Smooth muscle cell (in vitro differentiated cells): ENCODE measurements around the gene EDC4. TPM values are rescaled to one million over a fixed set of nuclear protein-coding genes. Genes with fewer than 3 reads are reported as not detected.
"Not testable (repeated sequence)": the region's sequence is repeated elsewhere in the genome, so short reads cannot be mapped to it uniquely, and the experiment has no call there.

Source experiments
- DNase-seq: peaks from one replicate; lab custom pipeline; 2025; ENCODE audit not compliant: unreplicated experiment; lab: John Stamatoyannopoulos, UW
- H2AFZ ChIP-seq: fragments of 200-600 bp; sonication (generic); 2 replicates; pipeline ENCODE4 v1.6.0; 2016; ENCODE audit warnings: antibody characterized with exemption, low read depth, mild to moderate bottlenecking
- H3F3A ChIP-seq: fragments of 200-600 bp; sonication (generic); 2 replicates; pipeline ENCODE4 v1.6.0; 2017; ENCODE audit warnings: antibody characterized with exemption, low read depth
- H3K27ac ChIP-seq: fragments of 200-600 bp; sonication (generic); 2 replicates; pipeline ENCODE4 v1.5.1; 2016; ENCODE audit warnings: low read depth, mild to moderate bottlenecking
- H3K27me3 ChIP-seq: fragments of 200-600 bp; sonication (generic); 2 replicates; pipeline ENCODE4 v1.6.1; 2016; ENCODE audit warnings: low read depth, mild to moderate bottlenecking
- H3K36me3 ChIP-seq: fragments of 200-600 bp; sonication (generic); 2 replicates; pipeline ENCODE4 v1.5.1; 2016; ENCODE audit warnings: low read depth
- H3K4me1 ChIP-seq: fragments of 200-600 bp; sonication (generic); 2 replicates; pipeline ENCODE4 v1.5.1; 2016; ENCODE audit warnings: low read depth
- H3K4me2 ChIP-seq: fragments of 200-600 bp; sonication (generic); 2 replicates; pipeline ENCODE4 v1.6.0; 2016; ENCODE audit warnings: mild to moderate bottlenecking
- H3K4me3 ChIP-seq: fragments of 200-600 bp; sonication (generic); 2 replicates; pipeline ENCODE4 v1.5.1; 2016; ENCODE audit warnings: mild to moderate bottlenecking
- H3K79me2 ChIP-seq: fragments of 200-600 bp; sonication (generic); 2 replicates; pipeline ENCODE4 v1.6.0; 2016; ENCODE audit warnings: low read depth, mild to moderate bottlenecking
- H3K9ac ChIP-seq: fragments of 200-600 bp; sonication (generic); 2 replicates; pipeline ENCODE4 v1.6.0; 2016; ENCODE audit warnings: low read depth
- H3K9me3 ChIP-seq: fragments of 200-600 bp; sonication (generic); replicated peaks from 2 replicates; pipeline ENCODE4 v1.5.1; 2016; ENCODE audit warnings: low read depth
- H4K20me1 ChIP-seq: fragments of 200-600 bp; sonication (generic); 2 replicates; pipeline ENCODE4 v1.6.0; 2016; ENCODE audit warnings: low read depth
- CTCF ChIP-seq: fragments of 200-600 bp; sonication (generic); IDR thresholded peaks from 2 replicates; pipeline ENCODE4 v1.5.1; 2017; ENCODE audit warnings: borderline replicate concordance, mild to moderate bottlenecking, antibody characterized with exemption; ENCODE audit not compliant: insufficient read depth, poor library complexity, severe bottlenecking
- WGBS: methylation state at CpG from one replicate; pipeline ENCODE4 v1.1.7; 2016; ENCODE audit warnings: low lambda C conversion rate; 5-methylcytosine and 5-hydroxymethylcytosine counted together
- polyA plus RNA-seq: library from polyadenylated mRNA; unstranded; fragments of >200 nt; fragmentation: Nextera tagmentation; extraction: Ambion mirVana; gene quantifications from 2 replicates; pipeline ENCODE4 v1.2.1, GENCODE V29; 2016
- total RNA-seq: library from RNA; depleted of rRNA; stranded (reverse); fragments of >200 nt; gene quantifications from 2 replicates; pipeline ENCODE4 v1.2.3, GENCODE V29; 2014

Gene EDC4
- total and polyA plus RNA-seq, 2 experiments from 2014 or later: 46.3 to 64.5 TPM

- WGBS: 73% methylated on average over 7 of the region's 7 CpGs
Measured at GRCh38 chr16:67914758-67915495, 42.1 kb downstream of the EDC4 start.

GRCh38 chr16:67915496-67915769 lies 42.6 kb downstream of the EDC4 start:
- peaks cover 89% of the 10 kb centered on the region for H4K20me1 ChIP-seq
- H3K4me3 ChIP-seq, H2AFZ ChIP-seq, H3K27ac ChIP-seq, H3K4me2 ChIP-seq, DNase-seq, H3K9ac ChIP-seq, H3K27me3 ChIP-seq, H3K36me3 ChIP-seq, H3K4me1 ChIP-seq, H3K9me3 ChIP-seq: not testable (repeated sequence)
- H3F3A ChIP-seq: peaks cover 10% of the 10 kb centered on the region
- peaks cover 20% of the 10 kb centered on the region for H3K79me2 ChIP-seq
- WGBS: 59% methylated on average over 2 of the region's 2 CpGs

More at GRCh38 chr16:67914758-67915495, 42.1 kb downstream of the EDC4 start:
- peaks cover 15% of the 10 kb centered on the region for H3K79me2 ChIP-seq
- H3K4me3 ChIP-seq: no peak overlapping the region
- no peak for TF ChIP-seq CTCF
- H3K4me1 ChIP-seq: no peaks in the 10 kb centered on the region
- H3F3A ChIP-seq: peaks cover 10% of the 10 kb centered on the region
- H3K9me3 ChIP-seq: no peaks in the 10 kb centered on the region
- no peak for DNase-seq
- no peaks in the 10 kb centered on the region for H3K36me3 ChIP-seq
- no peak overlapping the region for H3K27ac ChIP-seq
- no peaks in the 10 kb centered on the region for H3K27me3 ChIP-seq
- H4K20me1 ChIP-seq: peaks cover 86% of the 10 kb centered on the region
- H3K9ac ChIP-seq: no peak overlapping the region
- no peak overlapping the region for H3K4me2 ChIP-seq
- no peak overlapping the region for H2AFZ ChIP-seq

- WGBS: 87% methylated on average over 7 of the region's 7 CpGs
- Histone ChIP-seq H3K9ac (no peak overlapping the region), H3K79me2 (peaks cover 24% of the 10 kb centered on the region), H3F3A (peaks cover 10% of the 10 kb centered on the region), H3K4me2 (no peak overlapping the region), H2AFZ (no peak overlapping the region), H3K4me1 (no peaks in the 10 kb centered on the region), H4K20me1 (peaks cover 89% of the 10 kb centered on the region), H3K4me3 (no peak overlapping the region), H3K27me3 (no peaks in the 10 kb centered on the region), H3K36me3 (no peaks in the 10 kb centered on the region), H3K9me3 (no peaks in the 10 kb centered on the region), H3K27ac (no peak overlapping the region)
- no peak for DNase-seq
- no peak for TF ChIP-seq CTCF
Measured at GRCh38 chr16:67915831-67916723, 43.2 kb downstream of the EDC4 start.

- no peak for DNase-seq
- Histone ChIP-seq H3K79me2 (peaks cover 24% of the 10 kb centered on the region), H3K4me3 (no peak overlapping the region), H2AFZ (no peak overlapping the region), H3K27me3 (no peaks in the 10 kb centered on the region), H4K20me1 (peaks cover 91% of the 10 kb centered on the region), H3K4me2 (no peak overlapping the region), H3K9me3 (no peaks in the 10 kb centered on the region), H3K27ac (peak overlapping the region; percentile 79), H3K9ac (peak overlapping the region; percentile 36), H3K36me3 (no peaks in the 10 kb centered on the region), H3K4me1 (no peaks in the 10 kb centered on the region), H3F3A (peaks cover 10% of the 10 kb centered on the region)
- WGBS: 78% methylated on average over 6 of the region's 6 CpGs
- no peak for TF ChIP-seq CTCF
Measured at GRCh38 chr16:67917140-67917851, 44.4 kb downstream of the EDC4 start.
